ENCODE measurements around the gene EGR4.

Gene EGR4

GRCh38 chr2:73268830-73269685 lies 24.3 kb downstream of the EGR4 start:
- Histone ChIP-seq H3K27me3 (ENCODE audit: insufficient read depth, insufficient read length) (peaks cover 47% of the 10 kb centered on the region), H3K9ac (ENCODE audit: insufficient read length, low read depth) (peak overlapping the region; percentile 51)

GRCh38 chr2:73268366-73268829 lies 24.9 kb downstream of the EGR4 start:
- no peak for DNase-seq (ENCODE audit: low read depth, low spot score)
- peaks cover 47% of the 10 kb centered on the region for H3K27me3 ChIP-seq (ENCODE audit: insufficient read depth, insufficient read length)
- H3K36me3 ChIP-seq (ENCODE audit: insufficient read depth, insufficient read length, low read length) = no peaks in the 10 kb centered on the region
- H3K9ac ChIP-seq (ENCODE audit: insufficient read length, low read depth) = peak overlapping the region; percentile 51
- H3K4me3 ChIP-seq (ENCODE audit: insufficient read length, low read depth) = peak overlapping the region; percentile 40
- H3K9me3 ChIP-seq (ENCODE audit: insufficient read depth, low read length) = no peaks in the 10 kb centered on the region
- TF ChIP-seq SUZ12 (IDR thresholded peaks at IDR 0.05; ENCODE audit: extremely low read depth, insufficient read depth, insufficient read length) (no peak), YY1 (IDR thresholded peaks at IDR 0.05; ENCODE audit: insufficient read depth, insufficient read length) (no peak), ZNF274 (IDR thresholded peaks at IDR 0.05; ENCODE audit: low read depth, low read length) (no peak)
- peaks cover 7% of the 10 kb centered on the region for H3K4me1 ChIP-seq (ENCODE audit: insufficient read depth, insufficient read length)

More at GRCh38 chr2:73268830-73269685, 24.3 kb downstream of the EGR4 start:
- Histone ChIP-seq H3K4me3 (ENCODE audit: insufficient read length, low read depth) (peak overlapping the region; percentile 40), H3K4me1 (ENCODE audit: insufficient read depth, insufficient read length) (peaks cover 7% of the 10 kb centered on the region), H3K36me3 (ENCODE audit: insufficient read depth, insufficient read length, low read length) (no peaks in the 10 kb centered on the region), H3K9me3 (ENCODE audit: insufficient read depth, low read length) (no peaks in the 10 kb centered on the region)
- TF ChIP-seq ZNF274 (IDR thresholded peaks at IDR 0.05; ENCODE audit: low read depth, low read length) = no peak
- peak; percentile 38 for TF ChIP-seq SUZ12 (IDR thresholded peaks at IDR 0.05; ENCODE audit: extremely low read depth, insufficient read depth, insufficient read length)
- no peak for DNase-seq (ENCODE audit: low read depth, low spot score)

- TF ChIP-seq YY1 (IDR thresholded peaks at IDR 0.05; ENCODE audit: insufficient read depth, insufficient read length) = no peak
- no peak for TF ChIP-seq SUZ12 (IDR thresholded peaks at IDR 0.05; ENCODE audit: extremely low read depth, insufficient read depth, insufficient read length)
- TF ChIP-seq ZNF274 (IDR thresholded peaks at IDR 0.05; ENCODE audit: low read depth, low read length) = no peak
- Histone ChIP-seq H3K27me3 (ENCODE audit: insufficient read depth, insufficient read length) (peaks cover 47% of the 10 kb centered on the region), H3K9me3 (ENCODE audit: insufficient read depth, low read length) (no peaks in the 10 kb centered on the region), H3K4me1 (ENCODE audit: insufficient read depth, insufficient read length) (peaks cover 7% of the 10 kb centered on the region), H3K9ac (ENCODE audit: insufficient read length, low read depth) (no peak overlapping the region), H3K36me3 (ENCODE audit: insufficient read depth, insufficient read length, low read length) (no peaks in the 10 kb centered on the region), H3K4me3 (ENCODE audit: insufficient read length, low read depth) (no peak overlapping the region)
- DNase-seq (ENCODE audit: low read depth, low spot score) = no peak
Observed at GRCh38 chr2:73267008-73267407, 26.3 kb downstream of the EGR4 start.

DNA sequence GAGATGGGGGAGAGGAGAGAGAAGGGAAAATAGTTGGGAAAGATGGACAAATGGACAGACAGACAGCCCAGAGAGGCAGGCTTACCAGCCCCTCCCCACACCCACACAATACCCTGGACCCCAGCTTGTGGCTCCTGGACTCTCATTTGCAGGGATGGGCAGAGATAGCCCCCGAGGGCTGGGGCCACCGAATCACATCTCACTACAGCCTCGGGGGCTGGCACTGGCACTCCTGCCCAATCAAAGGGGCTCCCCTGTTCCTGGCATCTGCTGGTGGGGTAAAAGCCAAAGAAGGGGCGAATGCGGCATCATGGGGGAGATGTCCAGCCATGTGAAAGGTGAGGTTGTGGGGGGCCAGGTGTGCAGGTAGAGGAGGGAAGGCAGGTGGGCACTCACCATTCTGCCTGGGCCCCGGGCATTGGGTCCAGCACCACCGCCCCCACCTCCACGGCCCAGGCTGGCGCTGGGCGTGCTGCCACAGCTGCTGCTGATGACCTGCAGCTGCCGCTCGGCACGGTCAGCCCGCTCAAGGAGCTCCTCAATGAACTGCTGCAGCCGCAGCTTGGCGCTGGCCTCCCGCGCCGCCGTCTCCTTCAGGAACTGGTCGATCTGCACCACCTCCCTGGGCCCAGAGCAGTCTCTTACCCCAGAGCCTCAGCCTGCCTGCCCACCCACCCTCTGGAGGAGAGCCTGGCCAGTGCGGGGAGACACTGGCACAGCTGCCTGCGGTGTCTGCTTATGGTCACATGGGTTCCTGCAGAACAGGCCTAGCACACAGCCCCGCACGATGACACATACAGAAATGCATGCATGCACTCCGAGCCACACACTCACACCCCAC lies 27.1 kb downstream of the EGR4 start:
- Histone ChIP-seq H3K27me3 (ENCODE audit: insufficient read depth, insufficient read length) (peaks cover 47% of the 10 kb centered on the region), H3K4me3 (ENCODE audit: insufficient read length, low read depth) (no peak overlapping the region), H3K36me3 (ENCODE audit: insufficient read depth, insufficient read length, low read length) (no peaks in the 10 kb centered on the region), H3K9ac (ENCODE audit: insufficient read length, low read depth) (no peak overlapping the region), H3K9me3 (ENCODE audit: insufficient read depth, low read length) (no peaks in the 10 kb centered on the region), H3K4me1 (ENCODE audit: insufficient read depth, insufficient read length) (peaks cover 7% of the 10 kb centered on the region)
- DNase-seq (ENCODE audit: low read depth, low spot score) = no peak
- TF ChIP-seq YY1 (IDR thresholded peaks at IDR 0.05; ENCODE audit: insufficient read depth, insufficient read length) (no peak), SUZ12 (IDR thresholded peaks at IDR 0.05; ENCODE audit: extremely low read depth, insufficient read depth, insufficient read length) (no peak), ZNF274 (IDR thresholded peaks at IDR 0.05; ENCODE audit: low read depth, low read length) (no peak)

DNA sequence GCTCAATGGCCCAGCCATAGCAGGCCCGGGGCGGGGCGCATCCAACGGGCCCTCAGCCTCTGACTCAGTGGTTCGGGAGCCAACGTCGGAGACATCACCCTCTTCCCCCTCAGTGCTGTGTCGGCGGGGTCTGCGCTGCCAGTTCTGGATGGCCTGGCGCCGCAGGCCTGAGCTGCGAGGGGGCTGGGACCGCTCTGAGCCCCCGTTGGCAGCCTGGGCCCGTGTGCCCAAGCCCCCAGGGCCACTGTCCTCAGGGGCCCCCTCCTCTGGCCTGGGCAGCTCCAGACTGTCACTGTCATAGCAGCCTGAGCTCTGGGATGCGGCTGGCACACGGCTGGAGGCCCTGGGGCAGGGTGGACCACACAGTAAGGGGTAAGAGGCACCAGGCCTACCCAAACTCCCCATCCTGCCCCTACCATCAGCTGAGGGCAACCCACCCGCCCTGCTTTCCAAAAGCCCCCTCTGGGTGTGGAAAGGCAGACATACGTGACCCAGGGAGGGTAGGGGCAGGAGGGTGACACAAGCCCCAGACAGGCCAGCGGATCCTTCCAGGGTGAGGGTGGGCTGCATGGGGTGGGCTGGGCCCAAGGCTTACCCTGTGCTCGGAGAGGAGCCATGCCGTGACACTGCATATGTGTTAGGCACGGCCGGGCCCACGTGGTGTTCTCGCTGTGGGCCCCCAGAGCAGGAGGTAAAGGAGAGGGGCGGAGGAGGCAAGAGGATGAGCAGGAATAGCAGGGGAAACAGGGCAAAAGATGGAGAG lies 27.9 kb downstream of the EGR4 start:
- no peak overlapping the region for H3K9ac ChIP-seq (ENCODE audit: insufficient read length, low read depth)
- no peak for DNase-seq (ENCODE audit: low read depth, low spot score)
- H3K4me1 ChIP-seq (ENCODE audit: insufficient read depth, insufficient read length) = peaks cover 8% of the 10 kb centered on the region
- TF ChIP-seq ZNF274 (IDR thresholded peaks at IDR 0.05; ENCODE audit: low read depth, low read length) (no peak), SUZ12 (IDR thresholded peaks at IDR 0.05; ENCODE audit: extremely low read depth, insufficient read depth, insufficient read length) (no peak), YY1 (IDR thresholded peaks at IDR 0.05; ENCODE audit: insufficient read depth, insufficient read length) (no peak)
- H3K9me3 ChIP-seq (ENCODE audit: insufficient read depth, low read length) = no peaks in the 10 kb centered on the region
- H3K27me3 ChIP-seq (ENCODE audit: insufficient read depth, insufficient read length) = peaks cover 39% of the 10 kb centered on the region
- no peak overlapping the region for H3K4me3 ChIP-seq (ENCODE audit: insufficient read length, low read depth)
- H3K36me3 ChIP-seq (ENCODE audit: insufficient read depth, insufficient read length, low read length) = no peaks in the 10 kb centered on the region

GRCh38 chr2:73264783-73265182 lies 28.6 kb downstream of the EGR4 start:
- Histone ChIP-seq H3K9me3 (ENCODE audit: insufficient read depth, low read length) (no peaks in the 10 kb centered on the region), H3K27me3 (ENCODE audit: insufficient read depth, insufficient read length) (peaks cover 32% of the 10 kb centered on the region), H3K9ac (ENCODE audit: insufficient read length, low read depth) (no peak overlapping the region), H3K4me3 (ENCODE audit: insufficient read length, low read depth) (no peak overlapping the region), H3K36me3 (ENCODE audit: insufficient read depth, insufficient read length, low read length) (no peaks in the 10 kb centered on the region), H3K4me1 (ENCODE audit: insufficient read depth, insufficient read length) (peaks cover 10% of the 10 kb centered on the region)
- DNase-seq (ENCODE audit: low read depth, low spot score) = no peak
- TF ChIP-seq ZNF274 (IDR thresholded peaks at IDR 0.05; ENCODE audit: low read depth, low read length) = no peak
- no peak for TF ChIP-seq YY1 (IDR thresholded peaks at IDR 0.05; ENCODE audit: insufficient read depth, insufficient read length)
- TF ChIP-seq SUZ12 (IDR thresholded peaks at IDR 0.05; ENCODE audit: extremely low read depth, insufficient read depth, insufficient read length) = no peak

Data from NT2/D1 (cell line).